Astrocyte (in vitro differentiated cells and primary cell): ENCODE data around the gene ZFTA. TPM values are rescaled to one million over a fixed set of nuclear protein-coding genes. Genes with fewer than 3 reads are reported as not detected.

ENCODE experiments used
- DNase-seq: peaks from one replicate; pipeline ENCODE4 v3.0.0-alpha.2; 2010; ENCODE audit warnings: low read depth
- FAIRE-seq: peaks from 2 replicates; lab custom pipeline; 2011; peaks lifted over from hg19 to GRCh38; lab: Jason Lieb, UNC
- H2AFZ ChIP-seq: 2 replicates; pipeline ENCODE4 v1.6.0; 2012; ENCODE audit warnings: low read depth, low read length, inconsistent platforms
- H3K27ac ChIP-seq: 2 replicates; pipeline ENCODE4 v1.5.1; 2011; ENCODE audit warnings: low read depth, low read length, inconsistent platforms
- H3K27me3 ChIP-seq: 2 replicates; pipeline ENCODE4 v1.6.0; 2011; ENCODE audit warnings: low read length, inconsistent platforms; ENCODE audit not compliant: insufficient read depth
- H3K36me3 ChIP-seq: 2 replicates; pipeline ENCODE4 v1.5.1; 2011; ENCODE audit warnings: low read length, inconsistent platforms; ENCODE audit not compliant: insufficient read depth
- H3K4me1 ChIP-seq: 2 replicates; pipeline ENCODE4 v1.5.1; 2011; ENCODE audit warnings: low read length, inconsistent platforms; ENCODE audit not compliant: insufficient read depth
- H3K4me2 ChIP-seq: 2 replicates; pipeline ENCODE4 v1.6.0; 2012; ENCODE audit warnings: low read length, inconsistent platforms
- H3K4me3 ChIP-seq: 2 replicates; pipeline ENCODE4 v1.5.1; 2011; ENCODE audit warnings: low read depth, mild to moderate bottlenecking, low read length, inconsistent platforms; ENCODE audit not compliant: insufficient read depth
- H3K79me2 ChIP-seq: 2 replicates; pipeline ENCODE4 v1.6.0; 2012; ENCODE audit warnings: mild to moderate bottlenecking, low read length, inconsistent platforms; ENCODE audit not compliant: insufficient read depth
- H3K9ac ChIP-seq: 2 replicates; pipeline ENCODE4 v1.6.0; 2012; ENCODE audit warnings: mild to moderate bottlenecking, low read length, inconsistent platforms
- H3K9me3 ChIP-seq: 2 replicates; pipeline ENCODE4 v1.5.1; 2012; ENCODE audit warnings: low read depth, mild to moderate bottlenecking, low read length, inconsistent platforms; ENCODE audit not compliant: insufficient read depth
- H4K20me1 ChIP-seq: 2 replicates; pipeline ENCODE4 v1.6.0; 2012; ENCODE audit warnings: low read length, inconsistent platforms; ENCODE audit not compliant: insufficient read depth
- H3K27ac Mint-ChIP-seq: one replicate; pipeline ENCODE4 v1.8.0; 2021; ENCODE audit warnings: mild to moderate bottlenecking, mixed read lengths; ENCODE audit not compliant: unreplicated experiment
- H3K27me3 Mint-ChIP-seq: one replicate; pipeline ENCODE4 v1.8.0; 2021; ENCODE audit warnings: low read depth, mixed read lengths; ENCODE audit not compliant: unreplicated experiment
- H3K36me3 Mint-ChIP-seq: one replicate; pipeline ENCODE4 v1.8.0; 2021; ENCODE audit warnings: low read depth, mixed read lengths; ENCODE audit not compliant: unreplicated experiment
- H3K4me1 Mint-ChIP-seq: one replicate; pipeline ENCODE4 v1.8.0; 2021; ENCODE audit warnings: low read depth, mixed read lengths; ENCODE audit not compliant: unreplicated experiment
- H3K4me3 Mint-ChIP-seq: one replicate; pipeline ENCODE4 v1.8.0; 2021; ENCODE audit warnings: mild to moderate bottlenecking, moderate library complexity, mixed read lengths; ENCODE audit not compliant: unreplicated experiment
- H3K9me3 Mint-ChIP-seq: one replicate; pipeline ENCODE4 v1.8.0; 2021; ENCODE audit warnings: mild to moderate bottlenecking, mixed read lengths; ENCODE audit not compliant: unreplicated experiment
- EZH2 ChIP-seq: IDR thresholded peaks from 2 replicates; pipeline ENCODE4 v1.6.1; 2012; ENCODE audit warnings: mild to moderate bottlenecking, low read length, inconsistent platforms; ENCODE audit not compliant: insufficient read depth
- total RNA-seq: library from RNA; stranded (reverse); gene quantifications from 2 replicates; pipeline ENCODE4 v1.2.1, GENCODE V29; 2021
- TF ChIP-seq, protein P1 (sequence below): IDR thresholded peaks from 2 replicates; pipeline ENCODE4 v1.5.1; 2011; ENCODE audit warnings: low read depth, mild to moderate bottlenecking, inconsistent platforms, low read length, moderate library complexity; ENCODE audit not compliant: insufficient read depth

The ZFTA gene
- total RNA-seq, 1 donor from 2014 or later: 31.2 TPM

DNA sequence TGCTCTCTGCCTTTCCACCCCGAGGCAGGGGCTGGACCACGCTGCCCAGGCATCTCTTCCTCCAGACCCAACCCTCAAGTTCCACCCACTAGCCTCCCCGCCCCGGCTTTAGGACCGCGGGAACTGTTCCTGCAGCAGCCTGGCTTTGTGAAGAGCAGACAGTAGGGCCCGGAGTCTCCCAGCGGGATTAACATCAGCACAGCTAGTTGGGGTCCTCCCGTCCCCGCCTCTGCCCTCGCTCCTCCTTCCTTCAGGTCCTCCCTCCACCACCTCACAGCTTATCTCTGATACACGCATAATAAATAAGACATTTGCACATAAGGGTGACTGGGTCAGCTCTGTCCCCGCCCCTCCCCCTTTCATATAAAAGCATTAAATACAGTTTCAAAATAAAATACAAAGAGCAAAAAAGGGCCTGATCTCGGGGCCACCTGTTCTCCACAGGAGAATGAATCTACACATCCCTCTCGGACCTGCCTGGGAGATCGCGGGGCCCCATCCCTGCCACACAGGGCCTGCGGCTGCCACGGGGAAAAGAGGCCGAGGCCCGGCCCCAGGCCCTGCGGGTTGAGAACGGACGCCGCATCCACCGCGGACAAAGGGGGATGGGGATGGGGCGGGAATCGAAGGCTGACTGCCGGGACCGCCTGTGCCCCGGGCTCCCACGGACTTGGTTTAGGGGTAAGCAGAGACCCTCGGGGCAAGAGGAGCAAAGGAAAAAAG is 6.5 kb downstream of the ZFTA start:
- no peak for DNase-seq
- Histone ChIP-seq H3K27me3 (no peaks in the 10 kb centered on the region), H3K9ac (peak overlapping the region; percentile 46), H4K20me1 (peaks cover 47% of the 10 kb centered on the region), H3K4me3 (peak overlapping the region; percentile 17), H3K79me2 (peaks cover 22% of the 10 kb centered on the region), H3K27ac (no peak overlapping the region), H3K4me1 (peaks cover 19% of the 10 kb centered on the region), H2AFZ (no peak overlapping the region), H3K4me2 (peak overlapping the region; percentile 75), H3K9me3 (no peaks in the 10 kb centered on the region), H3K36me3 (peaks cover 9% of the 10 kb centered on the region)
- peak overlapping the region; percentile 78 for H3K27ac Mint-ChIP-seq
- H3K36me3 Mint-ChIP-seq: peaks cover 5% of the 10 kb centered on the region
- no peaks in the 10 kb centered on the region for H3K9me3 Mint-ChIP-seq
- FAIRE-seq: no peak
- TF ChIP-seq EZH2: no peak
- TF ChIP-seq, protein P1, sequence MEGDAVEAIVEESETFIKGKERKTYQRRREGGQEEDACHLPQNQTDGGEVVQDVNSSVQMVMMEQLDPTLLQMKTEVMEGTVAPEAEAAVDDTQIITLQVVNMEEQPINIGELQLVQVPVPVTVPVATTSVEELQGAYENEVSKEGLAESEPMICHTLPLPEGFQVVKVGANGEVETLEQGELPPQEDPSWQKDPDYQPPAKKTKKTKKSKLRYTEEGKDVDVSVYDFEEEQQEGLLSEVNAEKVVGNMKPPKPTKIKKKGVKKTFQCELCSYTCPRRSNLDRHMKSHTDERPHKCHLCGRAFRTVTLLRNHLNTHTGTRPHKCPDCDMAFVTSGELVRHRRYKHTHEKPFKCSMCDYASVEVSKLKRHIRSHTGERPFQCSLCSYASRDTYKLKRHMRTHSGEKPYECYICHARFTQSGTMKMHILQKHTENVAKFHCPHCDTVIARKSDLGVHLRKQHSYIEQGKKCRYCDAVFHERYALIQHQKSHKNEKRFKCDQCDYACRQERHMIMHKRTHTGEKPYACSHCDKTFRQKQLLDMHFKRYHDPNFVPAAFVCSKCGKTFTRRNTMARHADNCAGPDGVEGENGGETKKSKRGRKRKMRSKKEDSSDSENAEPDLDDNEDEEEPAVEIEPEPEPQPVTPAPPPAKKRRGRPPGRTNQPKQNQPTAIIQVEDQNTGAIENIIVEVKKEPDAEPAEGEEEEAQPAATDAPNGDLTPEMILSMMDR: no peak
- peak overlapping the region; percentile 82 for H3K4me3 Mint-ChIP-seq
- peaks cover 17% of the 10 kb centered on the region for H3K4me1 Mint-ChIP-seq
- no peaks in the 10 kb centered on the region for H3K27me3 Mint-ChIP-seq

- Mint-ChIP-seq H3K9me3 (no peaks in the 10 kb centered on the region), H3K27ac (peak overlapping the region; percentile 63), H3K4me3 (peak overlapping the region; percentile 82), H3K36me3 (peaks cover 7% of the 10 kb centered on the region), H3K27me3 (no peaks in the 10 kb centered on the region), H3K4me1 (peaks cover 12% of the 10 kb centered on the region)
- H3K9me3 ChIP-seq: no peaks in the 10 kb centered on the region
- no peak overlapping the region for H2AFZ ChIP-seq
- TF ChIP-seq, protein P1: no peak
- TF ChIP-seq EZH2: no peak
- no peaks in the 10 kb centered on the region for H3K27me3 ChIP-seq
- H3K36me3 ChIP-seq: peaks cover 9% of the 10 kb centered on the region
- H3K4me1 ChIP-seq: peaks cover 13% of the 10 kb centered on the region
- H3K4me3 ChIP-seq: no peak overlapping the region
- H3K9ac ChIP-seq: no peak overlapping the region
- H3K4me2 ChIP-seq: no peak overlapping the region
- H4K20me1 ChIP-seq: peaks cover 38% of the 10 kb centered on the region
- H3K27ac ChIP-seq: no peak overlapping the region
- DNase-seq (no peak), FAIRE-seq (no peak)
- peaks cover 13% of the 10 kb centered on the region for H3K79me2 ChIP-seq
Observed at GRCh38 chr11:63761188-63761587, 7.4 kb downstream of the ZFTA start.

DNA sequence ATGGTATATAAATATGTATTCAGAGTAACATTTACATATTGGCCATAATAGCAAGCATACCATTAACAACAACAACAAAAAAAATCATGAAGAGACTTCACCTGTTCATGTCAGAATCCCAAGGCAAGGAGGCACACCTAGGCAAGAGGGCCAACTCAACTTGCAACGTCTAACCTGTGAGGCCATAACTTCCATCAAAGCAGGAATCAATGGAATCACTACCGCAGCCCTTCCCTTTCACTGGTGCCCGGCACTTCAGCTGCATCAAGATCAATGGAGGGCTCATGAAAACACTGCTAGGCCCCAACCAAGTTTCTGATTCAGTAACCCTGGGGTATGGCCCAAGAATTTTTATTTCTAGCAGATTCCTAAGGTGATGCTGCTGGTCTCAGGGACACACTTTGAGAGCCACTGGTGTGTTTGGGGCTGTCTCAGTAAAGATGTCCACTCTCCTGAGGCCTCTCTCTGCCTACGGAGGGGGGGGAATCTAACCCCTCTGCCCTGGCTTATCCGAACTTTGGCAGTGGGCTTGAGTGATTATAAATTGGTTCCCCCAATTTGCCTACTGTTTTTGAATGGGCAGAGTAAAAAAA is 8.0 kb downstream of the ZFTA start:
- Mint-ChIP-seq H3K4me3 (peak overlapping the region; percentile 40), H3K27ac (no peak overlapping the region), H3K36me3 (peaks cover 7% of the 10 kb centered on the region), H3K4me1 (peaks cover 11% of the 10 kb centered on the region), H3K27me3 (no peaks in the 10 kb centered on the region), H3K9me3 (no peaks in the 10 kb centered on the region)
- Histone ChIP-seq H3K36me3 (peaks cover 9% of the 10 kb centered on the region), H2AFZ (no peak overlapping the region), H4K20me1 (peaks cover 32% of the 10 kb centered on the region), H3K9me3 (no peaks in the 10 kb centered on the region), H3K27me3 (no peaks in the 10 kb centered on the region), H3K27ac (no peak overlapping the region), H3K4me3 (no peak overlapping the region), H3K4me1 (peaks cover 12% of the 10 kb centered on the region), H3K79me2 (peaks cover 7% of the 10 kb centered on the region), H3K4me2 (no peak overlapping the region), H3K9ac (no peak overlapping the region)
- DNase-seq (no peak), FAIRE-seq (no peak)
- TF ChIP-seq, protein P1: no peak
- no peak for TF ChIP-seq EZH2
